ENCODE data around the gene ZC3H15. TPM values are rescaled to one million over a fixed set of nuclear protein-coding genes. Genes with fewer than 3 reads are reported as not detected.
"Not testable (repeated sequence)": the region's sequence is repeated elsewhere in the genome, so short reads cannot be mapped to it uniquely, and the experiment has no call there.

The ZC3H15 gene
- total RNA-seq, 1 experiment from 2014 or later, result 86.5 TPM

DNA sequence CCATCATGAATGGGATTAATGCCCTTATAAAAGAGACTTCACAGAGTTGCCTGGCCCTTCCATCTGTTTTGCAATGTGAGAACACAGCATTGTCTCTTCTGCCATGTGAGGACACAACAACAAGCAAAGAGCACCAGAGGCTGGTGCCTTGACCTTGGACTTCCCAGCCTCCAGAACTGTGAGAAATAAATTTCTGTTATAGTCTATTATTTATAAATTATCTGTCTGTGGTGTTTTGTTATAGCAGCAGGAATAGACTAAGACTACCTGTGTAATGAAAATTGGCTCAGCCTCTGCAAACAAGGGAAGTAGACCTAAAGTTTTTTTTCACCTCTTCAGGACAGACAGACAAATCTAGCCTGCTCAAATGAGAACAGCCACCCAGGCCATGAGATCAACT, 19.3 kb upstream of the ZC3H15 start:
- intact Hi-C loops (cut with micrococcal nuclease; ENCODE audit: unreplicated experiment), result loop anchor here (10.0 kb wide), 1 partner anchor 1172 kb away; no protein-coding TSS in a partner anchor
- Mint-ChIP-seq H3K36me3 (ENCODE audit: insufficient read depth, unreplicated experiment) (no peaks in the 10 kb centered on the region), H3K9me3 (ENCODE audit: low read depth, unreplicated experiment) (peaks cover 6% of the 10 kb centered on the region), H3K4me3 (ENCODE audit: low read depth, unreplicated experiment) (no peak overlapping the region), H3K4me1 (ENCODE audit: low read depth, unreplicated experiment) (no peaks in the 10 kb centered on the region), H3K27ac (ENCODE audit: unreplicated experiment) (no peak overlapping the region), H3K27me3 (ENCODE audit: unreplicated experiment) (no peaks in the 10 kb centered on the region)
- CTCF ChIA-PET, result no interaction called here
- DNase-seq, result no peak
- TF ChIP-seq CTCF (IDR thresholded peaks at IDR 0.05; ENCODE audit: unreplicated experiment), result no peak
- BruUV-seq (replicated peaks), result no TSS peak

DNA sequence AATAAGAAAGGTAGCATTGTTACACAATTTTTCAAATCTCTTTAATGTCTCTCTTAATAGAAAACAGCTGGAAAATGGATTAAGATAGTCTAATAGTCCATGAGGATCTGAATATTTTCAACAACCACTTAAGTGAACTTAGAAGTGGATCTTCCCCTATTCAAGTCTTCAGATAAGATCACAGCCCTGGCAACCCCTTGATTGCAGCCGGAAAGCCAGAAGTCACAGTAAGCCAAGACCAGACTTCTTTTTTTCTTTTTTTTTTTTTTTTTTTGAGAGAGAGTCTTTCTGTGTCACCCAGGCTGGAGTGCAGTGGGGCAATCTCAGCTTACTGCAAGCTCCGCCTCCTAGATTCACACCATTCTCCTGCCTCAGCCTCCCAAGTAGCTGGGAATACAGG, 18.6 kb upstream of the ZC3H15 start:
- H3K36me3 Mint-ChIP-seq (ENCODE audit: insufficient read depth, unreplicated experiment), result no peaks in the 10 kb centered on the region
- no peak overlapping the region for H3K4me3 Mint-ChIP-seq (ENCODE audit: low read depth, unreplicated experiment)
- no TSS peak for BruUV-seq (replicated peaks)
- peaks cover 6% of the 10 kb centered on the region for H3K9me3 Mint-ChIP-seq (ENCODE audit: low read depth, unreplicated experiment)
- intact Hi-C loops (cut with micrococcal nuclease; ENCODE audit: unreplicated experiment), result loop anchor here (10.0 kb wide), 1 partner anchor 1173 kb away; no protein-coding TSS in a partner anchor
- H3K27me3 Mint-ChIP-seq (ENCODE audit: unreplicated experiment), result no peaks in the 10 kb centered on the region
- CTCF ChIA-PET, result no interaction called here
- TF ChIP-seq CTCF (IDR thresholded peaks at IDR 0.05; ENCODE audit: unreplicated experiment), result no peak
- H3K4me1 Mint-ChIP-seq (ENCODE audit: low read depth, unreplicated experiment), result no peaks in the 10 kb centered on the region
- no peak overlapping the region for H3K27ac Mint-ChIP-seq (ENCODE audit: unreplicated experiment)
- DNase-seq, result no peak

DNA sequence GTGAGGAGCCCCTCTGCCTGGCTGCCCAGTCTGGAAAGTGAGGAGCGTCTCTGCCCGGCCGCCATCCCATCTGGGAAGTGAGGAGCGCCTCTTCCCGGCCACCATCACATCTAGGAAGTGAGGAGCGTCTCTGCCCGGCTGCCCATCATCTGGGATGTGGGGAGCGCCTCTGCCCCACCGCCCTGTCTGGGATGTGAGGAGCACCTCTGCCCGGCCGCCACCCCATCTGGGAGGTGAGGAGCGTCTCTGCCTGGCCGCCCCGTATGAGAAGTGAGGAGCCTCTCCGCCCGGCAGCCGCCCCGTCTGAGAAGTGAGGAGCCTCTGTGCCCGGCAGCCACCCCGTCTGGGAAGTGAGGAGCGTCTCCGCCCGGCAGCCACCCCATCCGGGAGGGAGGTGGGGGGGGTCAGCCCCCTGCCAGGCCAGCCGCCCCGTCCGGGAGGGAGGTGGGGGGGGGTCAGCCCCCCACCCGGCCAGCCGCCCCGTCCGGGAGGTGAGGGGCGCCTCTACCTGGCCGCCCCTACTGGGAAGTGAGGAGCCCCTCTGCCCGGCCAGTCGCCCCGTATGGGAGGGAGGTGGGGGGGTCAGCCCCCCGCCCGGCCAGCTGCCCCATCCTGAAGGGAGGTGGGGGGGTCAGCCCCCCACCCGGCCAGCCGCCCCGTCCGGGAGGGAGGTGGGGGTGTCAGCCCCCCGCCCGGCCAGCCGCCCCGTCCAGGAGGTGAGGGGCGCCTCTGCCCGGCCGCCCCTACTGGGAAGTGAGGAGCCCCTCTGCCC, 13.2 kb upstream of the ZC3H15 start:
- DNase-seq; H3K4me1 Mint-ChIP-seq (ENCODE audit: low read depth, unreplicated experiment); H3K27ac Mint-ChIP-seq (ENCODE audit: unreplicated experiment); H3K9me3 Mint-ChIP-seq (ENCODE audit: low read depth, unreplicated experiment); intact Hi-C loops (cut with micrococcal nuclease; ENCODE audit: unreplicated experiment); CTCF ChIA-PET; H3K36me3 Mint-ChIP-seq (ENCODE audit: insufficient read depth, unreplicated experiment); H3K27me3 Mint-ChIP-seq (ENCODE audit: unreplicated experiment); BruUV-seq (replicated peaks); H3K4me3 Mint-ChIP-seq (ENCODE audit: low read depth, unreplicated experiment): not testable (repeated sequence)

GRCh38 chr2:186474239-186474638, 11.8 kb upstream of the ZC3H15 start:
- H3K27ac Mint-ChIP-seq (ENCODE audit: unreplicated experiment); H3K4me3 Mint-ChIP-seq (ENCODE audit: low read depth, unreplicated experiment); H3K36me3 Mint-ChIP-seq (ENCODE audit: insufficient read depth, unreplicated experiment); intact Hi-C loops (cut with micrococcal nuclease; ENCODE audit: unreplicated experiment); H3K27me3 Mint-ChIP-seq (ENCODE audit: unreplicated experiment); CTCF ChIA-PET; DNase-seq; H3K9me3 Mint-ChIP-seq (ENCODE audit: low read depth, unreplicated experiment); H3K4me1 Mint-ChIP-seq (ENCODE audit: low read depth, unreplicated experiment); BruUV-seq (replicated peaks): not testable (repeated sequence)

DNA sequence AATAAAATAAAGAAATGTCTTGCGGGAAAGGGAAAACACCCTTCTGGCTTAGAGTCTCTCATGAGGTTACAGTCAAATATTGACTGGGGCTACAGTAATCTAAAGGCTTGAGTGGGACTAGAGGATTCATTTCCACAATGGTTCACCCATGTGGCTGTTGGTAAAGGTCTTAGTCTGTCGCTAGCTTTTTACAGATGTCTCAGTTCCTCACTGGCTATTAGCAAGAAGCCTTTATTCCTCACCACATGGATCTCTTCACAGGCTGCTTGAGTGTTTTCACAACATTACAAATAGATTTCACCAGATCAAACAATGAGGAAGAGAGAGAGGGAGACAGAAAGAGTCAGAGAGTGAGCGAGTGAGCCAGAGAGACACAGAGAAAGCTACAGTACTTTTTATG, 8.3 kb upstream of the ZC3H15 start:
- no peak for TF ChIP-seq CTCF (IDR thresholded peaks at IDR 0.05; ENCODE audit: unreplicated experiment)
- Mint-ChIP-seq H3K9me3 (ENCODE audit: low read depth, unreplicated experiment) (no peaks in the 10 kb centered on the region), H3K4me1 (ENCODE audit: low read depth, unreplicated experiment) (peaks cover 7% of the 10 kb centered on the region), H3K36me3 (ENCODE audit: insufficient read depth, unreplicated experiment) (no peaks in the 10 kb centered on the region), H3K27ac (ENCODE audit: unreplicated experiment) (no peak overlapping the region), H3K4me3 (ENCODE audit: low read depth, unreplicated experiment) (no peak overlapping the region), H3K27me3 (ENCODE audit: unreplicated experiment) (no peaks in the 10 kb centered on the region)
- CTCF ChIA-PET, result no interaction called here
- no peak for DNase-seq
- intact Hi-C loops (cut with micrococcal nuclease; ENCODE audit: unreplicated experiment), result no loop called here
- no TSS peak for BruUV-seq (replicated peaks)
